HG02571 (cell line): ENCODE results near the gene NLRC5.

ENCODE experiments used
- ATAC-seq: cut with Tn5 transposase; IDR thresholded peaks from one replicate; pipeline ENCODE4 v1.9.1; 2021; ENCODE audit warnings: mild to moderate bottlenecking, moderate library complexity; ENCODE audit not compliant: unreplicated experiment

Gene NLRC5

GRCh38 chr16:56988948-56989945 lies at the start of gene NLRC5:
Gene NLRC5 (plus strand): TSS chr16:56989557. CDS start chr16:57020713, 31,156 bp downstream.
- ATAC-seq = peak; percentile 77

DNA sequence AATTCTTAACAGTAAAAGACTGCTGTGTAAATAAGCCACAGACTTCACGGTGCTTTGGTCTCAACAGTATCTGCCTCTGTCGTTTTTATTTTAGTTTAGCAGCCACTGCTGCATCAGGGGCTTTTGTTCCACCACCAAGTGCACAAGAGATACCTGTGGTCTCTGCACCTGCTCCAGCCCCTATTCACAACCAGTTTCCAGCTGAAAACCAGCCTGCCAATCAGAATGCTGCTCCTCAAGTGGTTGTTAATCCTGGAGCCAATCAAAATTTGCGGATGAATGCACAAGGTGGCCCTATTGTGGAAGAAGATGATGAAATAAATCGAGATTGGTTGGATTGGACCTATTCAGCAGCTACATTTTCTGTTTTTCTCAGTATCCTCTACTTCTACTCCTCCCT lies 49.6 kb upstream of the NLRC5 start:
- no peak for ATAC-seq

DNA sequence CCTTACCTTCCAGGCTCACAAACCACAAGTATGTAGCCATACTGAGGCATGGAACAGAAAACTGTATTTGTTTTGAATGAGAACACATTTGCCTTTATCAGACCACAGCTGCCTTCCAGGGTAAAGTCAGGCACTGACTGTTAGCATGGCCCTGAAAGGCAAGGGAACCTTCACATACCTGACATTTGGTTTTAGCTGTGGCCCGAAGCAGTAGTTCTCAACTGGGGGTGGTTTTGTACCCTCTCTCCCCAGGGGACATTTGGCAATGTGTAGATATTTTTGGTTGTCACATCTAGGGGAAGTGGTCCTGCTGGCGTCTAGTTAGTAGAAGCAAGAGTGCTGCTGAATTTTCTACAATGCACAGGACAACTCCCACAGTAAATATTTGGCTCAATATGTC lies 48.3 kb upstream of the NLRC5 start:
- no peak for ATAC-seq

DNA sequence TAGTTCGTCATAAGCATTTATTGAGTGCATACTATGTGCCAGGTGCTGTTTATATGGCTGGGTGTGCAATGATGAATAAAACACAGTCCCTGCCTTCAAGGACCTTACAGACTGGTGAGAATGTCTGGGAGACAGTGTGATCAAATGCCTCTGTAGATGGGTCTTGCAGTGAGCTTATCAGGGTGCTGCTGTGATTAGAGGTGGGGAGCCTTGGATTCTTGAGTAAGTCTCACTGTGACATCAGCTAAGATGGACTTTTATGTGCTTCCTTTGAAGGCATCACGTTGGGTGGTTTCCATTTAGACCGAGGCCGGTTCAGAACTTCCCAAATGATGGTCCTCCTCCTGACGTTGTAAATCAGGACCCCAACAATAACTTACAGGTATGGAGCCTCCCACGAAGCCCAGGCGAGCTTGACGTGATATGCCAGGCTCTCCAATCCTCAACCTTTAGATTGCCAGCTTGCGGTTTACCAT lies 47.5 kb upstream of the NLRC5 start:
- no peak for ATAC-seq

GRCh38 chr16:56943761-56944375 lies 45.5 kb upstream of the NLRC5 start:
- ATAC-seq = no peak

GRCh38 chr16:56944954-56945839 lies 44.2 kb upstream of the NLRC5 start:
- no peak for ATAC-seq

DNA sequence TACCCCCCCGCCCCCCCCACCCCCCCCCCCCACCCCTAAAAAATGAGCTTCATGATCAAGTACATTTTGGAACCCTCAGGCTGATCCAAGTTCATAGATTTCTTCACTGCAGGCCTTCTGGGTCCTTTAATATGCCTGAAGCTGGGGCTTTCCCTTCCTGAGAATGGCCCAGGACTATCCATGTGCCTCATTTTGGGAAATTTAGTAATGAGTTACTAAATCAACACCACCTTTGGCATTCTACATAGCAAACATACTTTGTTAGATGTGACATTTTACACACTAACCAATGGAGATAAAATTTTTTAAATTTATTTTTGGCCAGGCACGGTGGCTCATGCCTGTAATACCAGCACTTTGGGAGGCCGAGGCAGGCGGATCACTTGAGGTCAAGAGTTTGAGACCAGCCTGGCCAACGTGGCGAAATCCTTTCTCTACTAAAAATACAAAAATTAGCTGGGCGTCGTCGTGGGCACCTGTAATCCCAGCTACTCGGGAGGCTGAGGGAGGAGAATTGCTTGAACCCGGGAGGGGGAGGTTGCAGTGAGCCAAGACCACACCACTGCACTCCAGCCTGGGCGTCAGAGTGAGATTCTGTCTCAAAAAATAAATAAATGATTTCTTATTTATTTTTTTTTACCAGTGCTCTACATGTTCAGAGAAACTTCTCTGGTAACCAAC lies 43.4 kb upstream of the NLRC5 start:
- ATAC-seq = no peak

DNA sequence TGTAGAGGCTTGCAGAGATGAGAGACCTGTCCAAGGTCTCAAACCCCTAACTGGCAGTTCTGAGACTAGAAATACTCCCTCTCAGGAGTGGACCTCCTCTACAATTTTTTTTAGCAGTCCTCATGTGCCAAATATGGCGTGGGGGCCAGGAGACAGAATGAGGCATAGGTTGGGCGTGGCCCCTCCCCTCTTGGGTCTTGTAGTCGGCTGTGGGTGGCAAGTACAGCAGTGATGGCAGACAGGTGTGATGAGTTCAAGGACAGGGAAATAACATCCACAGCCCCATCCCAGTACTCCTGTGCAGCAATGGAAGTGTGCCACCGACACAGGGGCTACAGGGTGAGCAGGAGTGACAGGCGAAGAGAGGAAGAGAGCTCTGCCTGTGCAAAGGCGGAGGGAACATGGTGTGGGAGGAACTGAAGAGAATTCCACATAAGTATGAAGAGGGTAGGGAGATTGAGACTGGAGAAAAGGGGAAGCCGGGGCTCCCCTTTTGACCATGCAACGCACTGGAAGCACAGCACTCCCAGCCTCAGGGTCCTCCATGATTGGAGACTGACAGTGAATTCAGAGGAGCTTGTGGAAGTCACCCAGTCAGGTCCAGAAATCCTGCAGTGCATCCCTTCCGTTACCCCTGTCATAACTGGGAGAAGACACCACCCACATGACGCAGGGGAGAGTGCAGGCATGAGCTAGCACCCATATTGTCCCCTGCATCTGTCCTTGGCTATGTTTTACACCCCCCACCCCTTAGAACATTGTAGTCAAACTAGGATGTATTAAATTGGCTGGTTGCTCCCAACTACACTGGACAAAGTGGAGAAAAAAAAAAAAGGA lies 42.4 kb upstream of the NLRC5 start:
- ATAC-seq = no peak

GRCh38 chr16:56947604-56947995 lies 41.8 kb upstream of the NLRC5 start:
- ATAC-seq = no peak

GRCh38 chr16:56948234-56948633 lies 41.1 kb upstream of the NLRC5 start:
- ATAC-seq = no peak

DNA sequence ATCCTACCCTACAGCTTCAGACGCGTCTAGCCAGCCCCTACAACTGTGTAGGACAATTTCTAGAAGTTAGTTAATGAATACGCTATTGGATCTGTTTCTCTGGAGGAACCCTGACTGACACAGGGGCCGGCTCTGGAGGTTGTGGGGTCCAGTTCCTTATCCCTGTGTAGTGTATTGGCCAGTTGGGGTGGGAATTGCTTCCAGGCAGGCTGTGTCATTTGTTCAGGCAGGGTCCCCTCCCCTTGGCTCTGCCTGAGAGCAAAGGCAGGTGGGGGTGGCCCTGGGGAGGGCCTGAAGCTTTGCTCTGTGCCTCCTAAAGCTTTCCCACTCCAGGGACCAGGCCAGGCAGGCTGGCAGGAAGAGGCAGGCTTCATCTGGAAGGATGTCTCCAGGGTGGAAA lies 39.3 kb upstream of the NLRC5 start:
- no peak for ATAC-seq

- no peak for ATAC-seq
Measured at GRCh38 chr16:56950455-56950854, 38.9 kb upstream of the NLRC5 start.

GRCh38 chr16:56950881-56951771 lies 38.2 kb upstream of the NLRC5 start:
- ATAC-seq = peak; percentile 43

DNA sequence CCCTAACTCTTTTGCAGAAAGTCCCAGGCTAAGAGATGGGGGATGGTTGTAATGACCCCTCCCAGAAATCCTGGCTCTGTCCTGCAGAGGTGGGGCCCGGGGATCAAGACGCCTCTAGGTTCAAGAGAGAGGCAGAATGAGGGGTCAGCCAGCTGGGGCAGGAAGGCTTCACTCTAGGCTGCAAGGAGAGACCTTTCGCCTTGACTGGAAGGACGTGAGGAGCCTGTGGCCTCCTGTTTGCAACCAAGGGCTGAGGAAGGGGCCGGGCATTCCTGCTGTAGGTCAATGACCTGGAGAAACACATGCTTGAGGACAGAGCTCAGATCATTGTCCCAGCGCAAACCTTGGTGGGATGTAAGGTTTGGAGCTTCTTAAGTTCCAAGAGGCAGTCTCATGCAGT lies 36.4 kb upstream of the NLRC5 start:
- no peak for ATAC-seq

- ATAC-seq = no peak
Measured at GRCh38 chr16:56956076-56956475, 33.3 kb upstream of the NLRC5 start.

- ATAC-seq = no peak
Measured at GRCh38 chr16:56956756-56957155, 32.6 kb upstream of the NLRC5 start.

DNA sequence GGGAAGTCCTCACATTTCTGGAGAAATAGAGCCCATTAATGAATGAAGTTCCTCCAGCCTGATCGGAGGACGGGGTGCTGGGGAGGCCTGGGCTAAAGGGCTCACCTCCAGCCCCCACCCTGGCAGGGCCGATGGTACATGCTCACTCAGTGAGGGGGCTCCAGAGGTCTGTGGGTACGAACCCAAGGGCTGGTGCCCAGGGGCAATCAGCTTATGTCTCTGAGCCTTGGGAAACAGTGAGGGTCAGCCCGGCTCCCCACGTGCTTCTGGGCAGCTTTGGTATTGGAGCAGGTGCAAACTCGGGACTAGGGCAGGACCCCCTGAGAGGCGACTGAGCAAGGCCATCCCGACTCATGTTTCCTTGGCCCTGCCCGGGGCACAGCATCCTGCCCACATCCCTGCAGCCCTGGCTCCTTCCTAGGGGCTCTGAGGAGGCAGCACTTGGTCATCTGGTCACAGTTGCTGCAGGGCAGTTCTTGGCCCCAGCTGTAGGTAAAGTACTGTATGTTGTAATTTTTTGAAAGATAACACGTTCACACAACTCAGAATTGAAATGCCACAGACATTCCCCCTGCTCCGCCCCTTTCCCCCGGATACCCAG lies 28.6 kb upstream of the NLRC5 start:
- no peak for ATAC-seq

DNA sequence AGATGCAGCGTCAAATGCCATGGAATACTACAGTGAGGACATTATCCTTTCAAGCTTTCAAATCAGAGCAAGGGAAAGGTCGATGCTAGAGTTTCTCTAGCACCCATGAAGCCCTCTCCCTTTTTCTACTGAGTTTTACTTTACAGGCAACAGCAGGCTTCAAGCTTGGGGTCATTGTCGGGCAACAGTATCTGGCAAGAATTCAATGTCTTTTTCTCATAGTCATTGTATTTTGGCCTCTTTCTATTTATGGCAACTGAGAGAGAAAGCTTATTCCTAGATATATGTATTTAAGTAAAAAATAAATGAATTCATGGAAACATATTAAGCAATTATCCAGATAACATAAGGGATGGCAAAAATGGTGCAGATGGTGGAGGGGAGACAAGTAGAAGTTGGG lies 28.0 kb upstream of the NLRC5 start:
- no peak for ATAC-seq
